Measurements from ENCODE around the gene SEMA3C.

Gene SEMA3C

GRCh38 chr7:80775482-80775881, 143.4 kb downstream of the SEMA3C start:
- DNase-seq = no peak

GRCh38 chr7:80774843-80775242, 144.0 kb downstream of the SEMA3C start:
- no peak for DNase-seq

GRCh38 chr7:80773787-80774508, 144.9 kb downstream of the SEMA3C start:
- DNase-seq = no peak

- DNase-seq = no peak
Measured at GRCh38 chr7:80772347-80772993, 146.4 kb downstream of the SEMA3C start.

GRCh38 chr7:80771523-80771922, 147.3 kb downstream of the SEMA3C start:
- peak in 1 of 2 donors; percentile 4 for DNase-seq

- peak; percentile 54 to 63 for DNase-seq
Measured at GRCh38 chr7:80770675-80771081, 148.2 kb downstream of the SEMA3C start.

GRCh38 chr7:80770061-80770460, 148.8 kb downstream of the SEMA3C start:
- no peak for DNase-seq

- no peak for DNase-seq
Measured at GRCh38 chr7:80768756-80769155, 150.1 kb downstream of the SEMA3C start.

GRCh38 chr7:80767654-80768053, 151.2 kb downstream of the SEMA3C start:
- DNase-seq = no peak

GRCh38 chr7:80766724-80767123, 152.1 kb downstream of the SEMA3C start:
- DNase-seq = no peak

- no peak for DNase-seq
Measured at GRCh38 chr7:80764132-80764531, 154.7 kb downstream of the SEMA3C start.

GRCh38 chr7:80763704-80764103, 155.1 kb downstream of the SEMA3C start:
- DNase-seq = no peak

- no peak for DNase-seq
Measured at GRCh38 chr7:80763289-80763688, 155.6 kb downstream of the SEMA3C start.

- no peak for DNase-seq
Measured at GRCh38 chr7:80760292-80760691, 158.6 kb downstream of the SEMA3C start.

GRCh38 chr7:80752954-80753690, 165.7 kb downstream of the SEMA3C start:
- DNase-seq = no peak

GRCh38 chr7:80749270-80749669, 169.6 kb downstream of the SEMA3C start:
- DNase-seq = no peak

GRCh38 chr7:80748363-80749042, 170.3 kb downstream of the SEMA3C start:
- DNase-seq = no peak

GRCh38 chr7:80740778-80741545, 177.9 kb downstream of the SEMA3C start:
- no peak for DNase-seq

GRCh38 chr7:80736371-80737125, 182.3 kb downstream of the SEMA3C start:
- DNase-seq = no peak

- no peak for DNase-seq
Measured at GRCh38 chr7:80735330-80735729, 183.5 kb downstream of the SEMA3C start.

GRCh38 chr7:80734011-80734410, 184.8 kb downstream of the SEMA3C start:
- DNase-seq = no peak

Data from inflammatory macrophage (primary cell).